ENCODE data around the gene NOD2. TPM values are rescaled to one million over a fixed set of nuclear protein-coding genes. Genes with fewer than 3 reads are reported as not detected.

The NOD2 gene
- total RNA-seq, 6 donors from 2014 or later: 8.5 to 27.2 (median 11.2) TPM

DNA sequence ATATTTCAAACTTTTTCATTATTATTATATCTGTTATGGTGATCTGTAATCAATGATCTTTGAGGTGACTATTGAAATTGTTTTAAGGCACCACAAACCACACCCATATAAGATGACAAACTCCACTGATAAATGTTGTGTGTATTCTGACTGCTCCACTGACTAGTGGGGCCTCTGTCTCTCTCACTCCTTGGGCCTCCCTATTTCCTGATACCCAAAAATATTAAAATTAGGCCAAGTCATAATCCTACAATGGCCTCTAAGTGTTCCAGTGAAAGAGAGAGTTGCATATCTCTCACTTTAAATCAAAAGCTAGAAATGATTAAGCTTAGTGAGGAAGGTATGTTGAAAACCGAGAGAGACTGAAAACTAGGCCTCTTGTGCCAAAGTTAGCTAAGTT lies 71.9 kb downstream of the NOD2 start:
- ATAC-seq (ENCODE audit: low FRiP score in 2 of 2): no peak
- no peak for TF ChIP-seq POLR2A (IDR thresholded peaks at IDR 0.05)
- no peak for TF ChIP-seq EP300 (IDR thresholded peaks at IDR 0.05)
- TF ChIP-seq POLR2AphosphoS5 (IDR thresholded peaks at IDR 0.05): no peak
- H3K4me3 ChIP-seq: no peak overlapping the region
- WGBS, 2 donors: 79 to 86% methylated on average over 1 of the region's 1 CpG
- peaks cover 0 to 19% (median 6%) of the 10 kb centered on the region in 4 donors for H3K4me1 ChIP-seq
- no peak for DNase-seq
- H3K36me3 ChIP-seq: peaks cover 0 to 13% (median 0%) of the 10 kb centered on the region in 4 donors
- peaks cover 0 to 8% (median 3%) of the 10 kb centered on the region in 4 donors for H3K9me3 ChIP-seq
- H3K27ac ChIP-seq: no peak overlapping the region
- H3K27me3 ChIP-seq: no peaks in the 10 kb centered on the region

GRCh38 chr16:50765861-50766260 lies 72.5 kb downstream of the NOD2 start:
- WGBS, 2 donors: 92 to 97% methylated on average over 1 of the region's 1 CpG
- H3K27me3 ChIP-seq: no peaks in the 10 kb centered on the region
- peaks cover 0 to 14% (median 6%) of the 10 kb centered on the region in 4 donors for H3K4me1 ChIP-seq
- H3K4me3 ChIP-seq: no peak overlapping the region
- TF ChIP-seq, protein P1, sequence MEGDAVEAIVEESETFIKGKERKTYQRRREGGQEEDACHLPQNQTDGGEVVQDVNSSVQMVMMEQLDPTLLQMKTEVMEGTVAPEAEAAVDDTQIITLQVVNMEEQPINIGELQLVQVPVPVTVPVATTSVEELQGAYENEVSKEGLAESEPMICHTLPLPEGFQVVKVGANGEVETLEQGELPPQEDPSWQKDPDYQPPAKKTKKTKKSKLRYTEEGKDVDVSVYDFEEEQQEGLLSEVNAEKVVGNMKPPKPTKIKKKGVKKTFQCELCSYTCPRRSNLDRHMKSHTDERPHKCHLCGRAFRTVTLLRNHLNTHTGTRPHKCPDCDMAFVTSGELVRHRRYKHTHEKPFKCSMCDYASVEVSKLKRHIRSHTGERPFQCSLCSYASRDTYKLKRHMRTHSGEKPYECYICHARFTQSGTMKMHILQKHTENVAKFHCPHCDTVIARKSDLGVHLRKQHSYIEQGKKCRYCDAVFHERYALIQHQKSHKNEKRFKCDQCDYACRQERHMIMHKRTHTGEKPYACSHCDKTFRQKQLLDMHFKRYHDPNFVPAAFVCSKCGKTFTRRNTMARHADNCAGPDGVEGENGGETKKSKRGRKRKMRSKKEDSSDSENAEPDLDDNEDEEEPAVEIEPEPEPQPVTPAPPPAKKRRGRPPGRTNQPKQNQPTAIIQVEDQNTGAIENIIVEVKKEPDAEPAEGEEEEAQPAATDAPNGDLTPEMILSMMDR (IDR thresholded peaks at IDR 0.05): no peak
- TF ChIP-seq POLR2A (IDR thresholded peaks at IDR 0.05) (no peak), EP300 (IDR thresholded peaks at IDR 0.05) (no peak), POLR2AphosphoS5 (IDR thresholded peaks at IDR 0.05) (no peak)
- DNase-seq: no peak
- H3K9me3 ChIP-seq: peaks cover 0 to 8% (median 3%) of the 10 kb centered on the region in 4 donors
- H3K27ac ChIP-seq: no peak overlapping the region
- ATAC-seq (ENCODE audit: low FRiP score in 2 of 2): no peak
- peaks cover 0 to 13% (median 0%) of the 10 kb centered on the region in 4 donors for H3K36me3 ChIP-seq

GRCh38 chr16:50767197-50767596 lies 73.8 kb downstream of the NOD2 start:
- peaks cover 0 to 8% (median 3%) of the 10 kb centered on the region in 4 donors for H3K9me3 ChIP-seq
- DNase-seq: no peak
- H3K27ac ChIP-seq: no peak overlapping the region
- ATAC-seq (ENCODE audit: low FRiP score in 2 of 2): no peak
- no peaks in the 10 kb centered on the region for H3K27me3 ChIP-seq
- H3K36me3 ChIP-seq: peaks cover 0 to 16% (median 0%) of the 10 kb centered on the region in 4 donors
- 87 to 93% methylated on average over 2 of the region's 2 CpGs for WGBS, 2 donors
- no peak overlapping the region for H3K4me3 ChIP-seq
- no peak for TF ChIP-seq POLR2A (IDR thresholded peaks at IDR 0.05)
- TF ChIP-seq POLR2AphosphoS5 (IDR thresholded peaks at IDR 0.05): no peak
- TF ChIP-seq, protein P1 (IDR thresholded peaks at IDR 0.05): no peak
- no peak for TF ChIP-seq EP300 (IDR thresholded peaks at IDR 0.05)
- H3K4me1 ChIP-seq: peaks cover 0 to 9% (median 4%) of the 10 kb centered on the region in 4 donors

DNA sequence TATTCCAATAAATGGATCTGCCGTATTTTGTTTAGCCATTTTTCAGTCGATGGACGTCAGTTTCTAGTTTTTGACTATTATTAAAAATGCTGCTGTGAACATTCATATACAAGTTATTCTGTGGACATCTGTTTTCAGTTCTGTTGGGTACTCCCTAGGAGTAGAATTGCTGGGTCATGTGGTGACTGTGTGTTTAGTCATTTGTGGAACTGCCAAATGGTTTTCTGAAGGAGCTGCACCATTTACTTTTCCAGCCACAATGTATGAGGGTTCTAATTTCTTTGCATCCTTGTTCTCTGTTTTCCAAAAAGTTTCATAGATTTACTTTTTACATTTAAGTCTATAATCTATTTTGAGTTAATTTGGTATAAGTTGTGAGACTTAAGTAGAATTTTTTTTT lies 78.0 kb downstream of the NOD2 start:
- peaks cover 0 to 14% (median 0%) of the 10 kb centered on the region in 4 donors for H3K36me3 ChIP-seq
- 91 to 96% methylated on average over 3 of the region's 3 CpGs for WGBS, 2 donors
- H3K27me3 ChIP-seq: no peaks in the 10 kb centered on the region
- H3K9me3 ChIP-seq: peaks cover 0 to 2% (median 0%) of the 10 kb centered on the region in 4 donors
- no peak for TF ChIP-seq POLR2A (IDR thresholded peaks at IDR 0.05)
- TF ChIP-seq POLR2AphosphoS5 (IDR thresholded peaks at IDR 0.05): no peak
- TF ChIP-seq, protein P1 (IDR thresholded peaks at IDR 0.05): no peak
- TF ChIP-seq EP300 (IDR thresholded peaks at IDR 0.05): no peak
- ATAC-seq (ENCODE audit: low FRiP score in 2 of 2) (no peak), DNase-seq (no peak)
- H3K4me1 ChIP-seq: peaks cover 0 to 3% (median 0%) of the 10 kb centered on the region in 4 donors
- H3K27ac ChIP-seq: no peak overlapping the region
- no peak overlapping the region for H3K4me3 ChIP-seq

DNA sequence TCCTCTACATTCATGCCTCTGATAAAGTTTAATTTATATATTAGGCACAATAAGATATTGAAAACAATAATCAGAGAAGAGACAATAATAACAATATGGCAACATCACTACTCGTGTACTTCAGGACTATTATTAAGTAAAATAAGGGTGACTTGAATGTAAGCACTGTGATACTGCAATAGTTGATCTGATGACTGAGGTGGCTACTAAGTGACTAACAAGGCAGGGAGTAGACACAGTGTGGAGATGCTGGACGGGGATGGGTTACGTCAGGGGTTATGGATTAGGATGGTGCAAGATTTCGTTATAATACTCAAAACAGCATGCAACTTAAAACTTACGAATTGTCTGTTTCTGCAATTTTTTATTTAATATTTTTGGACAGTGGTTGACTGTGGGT lies 81.0 kb downstream of the NOD2 start:
- WGBS, 2 donors: 92 to 93% methylated on average over 5 of the region's 5 CpGs
- H3K36me3 ChIP-seq: peaks cover 0 to 26% (median 4%) of the 10 kb centered on the region in 4 donors
- H3K27me3 ChIP-seq: no peaks in the 10 kb centered on the region
- no peaks in the 10 kb centered on the region for H3K9me3 ChIP-seq
- H3K27ac ChIP-seq: no peak overlapping the region
- ATAC-seq (ENCODE audit: low FRiP score in 2 of 2): no peak
- TF ChIP-seq POLR2AphosphoS5 (IDR thresholded peaks at IDR 0.05): no peak
- TF ChIP-seq POLR2A (IDR thresholded peaks at IDR 0.05): no peak
- TF ChIP-seq EP300 (IDR thresholded peaks at IDR 0.05): no peak
- TF ChIP-seq, protein P1 (IDR thresholded peaks at IDR 0.05): no peak
- H3K4me3 ChIP-seq: no peak overlapping the region
- H3K4me1 ChIP-seq: peaks cover 0 to 3% (median 0%) of the 10 kb centered on the region in 4 donors
- DNase-seq: no peak

Measured in upper lobe of left lung (tissue), 6 donors.